NT2/D1 (cell line): ENCODE data around the gene BCAS3.

Experiments
- DNase-seq: peaks from one replicate; pipeline ENCODE4 v3.0.0-alpha.2; 2011; ENCODE audit warnings: low read depth, low spot score
- H3K27me3 ChIP-seq: 2 replicates; pipeline ENCODE4 v1.6.0; 2011; ENCODE audit warnings: mild to moderate bottlenecking; ENCODE audit not compliant: insufficient read length, insufficient read depth
- H3K36me3 ChIP-seq: 2 replicates; pipeline ENCODE4 v1.6.1; 2011; ENCODE audit warnings: mild to moderate bottlenecking, low read length, mixed read lengths; ENCODE audit not compliant: insufficient read depth, insufficient read length
- H3K4me1 ChIP-seq: 2 replicates; pipeline ENCODE4 v1.5.1; 2011; ENCODE audit not compliant: insufficient read depth, insufficient read length
- H3K4me3 ChIP-seq: 2 replicates; pipeline ENCODE4 v1.5.1; 2011; ENCODE audit warnings: low read depth; ENCODE audit not compliant: insufficient read length
- H3K9ac ChIP-seq: 2 replicates; pipeline ENCODE4 v1.6.0; 2011; ENCODE audit warnings: low read depth; ENCODE audit not compliant: insufficient read length
- H3K9me3 ChIP-seq: 2 replicates; pipeline ENCODE4 v1.5.1; 2011; ENCODE audit warnings: mild to moderate bottlenecking, low read length; ENCODE audit not compliant: insufficient read depth
- SUZ12 ChIP-seq: IDR thresholded peaks from 2 replicates; pipeline ENCODE4 v1.6.1; 2011; ENCODE audit not compliant: insufficient read length, insufficient read depth; ENCODE audit errors: extremely low read depth
- YY1 ChIP-seq: IDR thresholded peaks from 2 replicates; pipeline ENCODE4 v1.6.1; 2011; ENCODE audit not compliant: insufficient read length, insufficient read depth
- ZNF274 ChIP-seq: IDR thresholded peaks from 2 replicates; pipeline ENCODE4 v1.6.1; 2011; ENCODE audit warnings: mild to moderate bottlenecking, low read depth, low read length

Gene BCAS3

GRCh38 chr17:61395409-61395982 lies 717.8 kb downstream of the BCAS3 start:
- no peaks in the 10 kb centered on the region for H3K36me3 ChIP-seq
- DNase-seq = no peak
- peaks cover 20% of the 10 kb centered on the region for H3K4me1 ChIP-seq
- TF ChIP-seq ZNF274 = no peak
- no peak for TF ChIP-seq YY1
- no peak for TF ChIP-seq SUZ12
- peaks cover 69% of the 10 kb centered on the region for H3K27me3 ChIP-seq
- H3K4me3 ChIP-seq = no peak overlapping the region
- H3K9me3 ChIP-seq = no peaks in the 10 kb centered on the region
- H3K9ac ChIP-seq = no peak overlapping the region

- Histone ChIP-seq H3K9ac (no peak overlapping the region), H3K27me3 (peaks cover 75% of the 10 kb centered on the region), H3K36me3 (no peaks in the 10 kb centered on the region), H3K9me3 (no peaks in the 10 kb centered on the region), H3K4me1 (peaks cover 20% of the 10 kb centered on the region), H3K4me3 (peak overlapping the region; percentile 24)
- TF ChIP-seq ZNF274 = no peak
- no peak for TF ChIP-seq YY1
- no peak for TF ChIP-seq SUZ12
- DNase-seq = no peak
Measured at GRCh38 chr17:61395983-61396585, 718.4 kb downstream of the BCAS3 start.

- no peak for DNase-seq
- TF ChIP-seq SUZ12 (peak; percentile 64), ZNF274 (no peak)
- Histone ChIP-seq H3K4me3 (peak overlapping the region; percentile 24), H3K9me3 (no peaks in the 10 kb centered on the region), H3K36me3 (no peaks in the 10 kb centered on the region), H3K9ac (peak overlapping the region; percentile 70), H3K27me3 (peaks cover 76% of the 10 kb centered on the region), H3K4me1 (peaks cover 24% of the 10 kb centered on the region)
Measured at GRCh38 chr17:61396586-61397085, 719.0 kb downstream of the BCAS3 start.

GRCh38 chr17:61397086-61397842 lies 719.6 kb downstream of the BCAS3 start:
- TF ChIP-seq SUZ12 = peak; percentile 1
- TF ChIP-seq YY1 = no peak
- no peak for TF ChIP-seq ZNF274
- Histone ChIP-seq H3K9ac (peak overlapping the region; percentile 70), H3K36me3 (no peaks in the 10 kb centered on the region), H3K27me3 (peaks cover 78% of the 10 kb centered on the region), H3K9me3 (no peaks in the 10 kb centered on the region), H3K4me3 (peak overlapping the region; percentile 28), H3K4me1 (peaks cover 26% of the 10 kb centered on the region)
- DNase-seq = no peak

DNA sequence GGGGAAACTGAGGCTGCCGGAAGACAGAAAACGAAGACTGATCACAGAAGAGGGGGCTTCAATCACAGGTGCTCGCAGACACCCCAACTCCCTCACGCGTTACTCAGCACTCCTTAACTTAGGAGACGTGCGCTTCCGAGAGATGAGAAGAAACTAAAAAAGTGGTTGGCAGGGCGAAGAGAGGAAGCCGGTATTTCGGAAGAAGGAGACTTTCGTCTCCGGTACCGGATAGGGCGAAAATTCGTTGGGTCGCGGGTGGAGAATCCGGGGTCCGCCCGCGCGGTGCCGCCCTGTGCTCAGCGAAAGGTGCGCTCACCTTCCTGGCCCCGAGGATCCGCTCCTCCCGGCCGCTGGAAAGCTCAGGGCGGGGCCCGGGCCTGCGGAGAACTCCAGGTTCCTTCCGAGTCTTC lies 721.1 kb downstream of the BCAS3 start:
- DNase-seq = no peak
- TF ChIP-seq YY1 (no peak), SUZ12 (peak; percentile 73)
- Histone ChIP-seq H3K36me3 (no peaks in the 10 kb centered on the region), H3K27me3 (peaks cover 87% of the 10 kb centered on the region), H3K9me3 (no peaks in the 10 kb centered on the region), H3K9ac (peak overlapping the region; percentile 56), H3K4me3 (peak overlapping the region; percentile 49), H3K4me1 (peaks cover 31% of the 10 kb centered on the region)

DNA sequence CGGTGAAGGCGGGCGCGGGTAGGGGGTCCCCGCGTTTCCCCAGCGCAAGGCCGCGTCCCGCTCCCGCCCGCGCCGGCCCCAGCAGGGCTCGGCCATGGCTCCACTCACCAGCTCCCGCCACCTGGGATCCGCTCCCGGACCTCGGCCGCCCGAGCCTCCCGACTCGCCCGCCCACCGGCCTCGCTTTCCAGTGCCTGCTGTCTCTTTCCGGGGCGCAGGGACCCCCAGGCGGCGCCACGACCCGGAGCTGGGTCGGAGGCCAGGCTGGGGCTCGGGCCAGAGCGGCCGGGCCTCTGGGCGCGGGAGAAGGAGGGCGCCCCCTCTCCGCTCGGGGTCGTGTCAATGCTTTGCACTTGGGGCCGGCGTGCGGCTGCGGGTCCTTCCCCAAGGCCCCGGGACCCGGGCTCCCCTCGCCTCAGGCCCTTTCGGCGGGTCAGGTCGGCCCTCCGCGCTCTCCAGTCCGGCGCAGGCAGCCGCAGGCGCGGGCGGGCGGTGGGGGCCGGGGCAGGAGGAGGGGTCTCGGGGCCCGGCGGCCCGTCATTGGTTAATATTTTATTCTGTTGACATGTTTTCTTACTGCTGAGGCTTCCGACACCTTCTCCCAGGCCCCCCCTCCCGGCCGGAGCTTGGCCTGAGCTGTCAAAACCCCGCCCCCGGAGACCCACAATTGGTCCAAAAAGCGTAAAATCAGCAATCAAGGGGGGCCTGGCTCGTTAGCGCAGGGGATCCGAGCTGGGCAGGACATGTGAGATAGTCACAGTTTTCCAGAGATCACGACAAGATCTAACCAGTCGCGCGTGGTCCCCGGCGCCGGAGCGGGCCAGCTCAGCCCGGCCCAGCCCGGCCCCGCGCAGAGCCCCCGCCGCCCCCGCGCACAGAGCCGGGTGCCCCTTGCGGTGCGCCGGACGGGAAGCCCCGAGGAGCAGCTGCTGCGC lies 721.7 kb downstream of the BCAS3 start, which contains the start of gene TBX2:
Gene TBX2, plus strand, starts transcription at position 713 of the 935 bp plus-strand sequence. CDS start 334 bp downstream, outside the sequence.
- DNase-seq = no peak
- TF ChIP-seq YY1 (no peak), SUZ12 (no peak), ZNF274 (no peak)
- Histone ChIP-seq H3K36me3 (no peaks in the 10 kb centered on the region), H3K4me3 (peak within 1 kb of the TSS; percentile 49), H3K9ac (peak within 1 kb of the TSS; percentile 61), H3K4me1 (peaks cover 34% of the 10 kb centered on the region), H3K27me3 (peaks cover 93% of the 10 kb centered on the region), H3K9me3 (no peaks in the 10 kb centered on the region)
